Measurements from ENCODE around the gene SPP1.

Gene SPP1

DNA sequence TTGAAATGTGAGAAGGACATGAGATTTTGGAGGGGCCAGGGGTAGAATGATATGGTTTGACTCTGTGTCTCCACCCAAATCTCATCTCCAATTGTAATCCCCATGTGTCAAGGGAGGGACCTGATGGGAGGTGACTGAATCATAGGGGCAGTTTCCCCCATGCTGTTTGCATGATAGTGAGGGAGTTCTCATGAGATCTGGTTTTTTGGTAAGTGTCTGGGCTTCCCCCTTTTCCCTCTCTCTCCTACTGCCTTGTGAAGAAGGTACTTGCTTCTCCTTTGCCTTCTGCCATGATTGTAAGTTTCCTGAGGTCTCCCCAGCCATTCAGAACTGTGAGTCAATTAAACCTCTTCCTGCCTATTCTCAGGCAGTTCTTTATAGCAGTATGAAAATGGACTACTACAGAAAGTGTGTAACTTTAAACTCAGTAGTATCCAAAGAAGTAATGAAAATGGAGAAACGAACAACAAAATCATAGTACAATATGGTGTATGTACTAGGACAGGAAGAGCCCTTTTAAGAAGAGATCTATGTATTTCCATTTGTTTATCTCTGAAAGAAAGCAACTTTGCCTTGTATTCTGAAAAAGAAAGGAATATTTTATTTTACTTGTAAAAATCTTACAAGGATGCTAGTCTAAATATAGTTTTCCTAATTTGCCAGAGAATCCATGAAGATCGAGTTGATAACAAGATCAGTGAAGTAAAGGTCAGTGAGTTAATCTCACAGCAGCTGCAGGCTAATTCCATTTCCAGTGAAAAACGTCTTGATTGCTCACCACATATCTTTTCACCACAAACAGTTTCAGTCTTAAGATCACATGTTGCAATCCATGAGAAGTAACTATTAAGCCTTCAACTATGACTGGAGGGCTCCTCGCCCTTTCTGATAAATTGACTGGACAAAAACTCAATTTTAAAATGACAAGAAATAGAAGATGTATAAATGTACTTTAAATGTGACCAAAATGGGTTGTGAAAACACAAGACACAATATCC, 52.4 kb downstream of the SPP1 start:
- Histone ChIP-seq H3K4me3 (ENCODE audit: low read length) (no peak overlapping the region), H3K4me1 (ENCODE audit: control insufficient read depth, low read length) (no peaks in the 10 kb centered on the region), H3K9me2 (replicated peaks; ENCODE audit: control insufficient read depth, low read length) (no peaks in the 10 kb centered on the region), H3K36me3 (ENCODE audit: control insufficient read depth, low read length) (peaks cover 34% of the 10 kb centered on the region), H3K9me3 (ENCODE audit: control insufficient read depth, insufficient read depth, low read length) (peaks cover 3% of the 10 kb centered on the region; the same call in 1 of the 2 replicates), H3F3A (ENCODE audit: control insufficient read depth, insufficient read depth) (no peaks in the 10 kb centered on the region), H3K27me3 (ENCODE audit: control insufficient read depth, low read length) (no peaks in the 10 kb centered on the region), H3K4me2 (ENCODE audit: low read length) (no peak overlapping the region), H4K20me1 (ENCODE audit: control insufficient read depth, insufficient read depth, low read depth, low read length) (no peaks in the 10 kb centered on the region), H3K79me2 (ENCODE audit: control insufficient read depth, low read length) (no peaks in the 10 kb centered on the region), H3K27ac (ENCODE audit: low read depth, low read length) (no peak overlapping the region)
- no peak for TF ChIP-seq EZH2phosphoT487 (IDR thresholded peaks at IDR 0.05; ENCODE audit: borderline replicate concordance, low read length)
- TF ChIP-seq, protein P1, sequence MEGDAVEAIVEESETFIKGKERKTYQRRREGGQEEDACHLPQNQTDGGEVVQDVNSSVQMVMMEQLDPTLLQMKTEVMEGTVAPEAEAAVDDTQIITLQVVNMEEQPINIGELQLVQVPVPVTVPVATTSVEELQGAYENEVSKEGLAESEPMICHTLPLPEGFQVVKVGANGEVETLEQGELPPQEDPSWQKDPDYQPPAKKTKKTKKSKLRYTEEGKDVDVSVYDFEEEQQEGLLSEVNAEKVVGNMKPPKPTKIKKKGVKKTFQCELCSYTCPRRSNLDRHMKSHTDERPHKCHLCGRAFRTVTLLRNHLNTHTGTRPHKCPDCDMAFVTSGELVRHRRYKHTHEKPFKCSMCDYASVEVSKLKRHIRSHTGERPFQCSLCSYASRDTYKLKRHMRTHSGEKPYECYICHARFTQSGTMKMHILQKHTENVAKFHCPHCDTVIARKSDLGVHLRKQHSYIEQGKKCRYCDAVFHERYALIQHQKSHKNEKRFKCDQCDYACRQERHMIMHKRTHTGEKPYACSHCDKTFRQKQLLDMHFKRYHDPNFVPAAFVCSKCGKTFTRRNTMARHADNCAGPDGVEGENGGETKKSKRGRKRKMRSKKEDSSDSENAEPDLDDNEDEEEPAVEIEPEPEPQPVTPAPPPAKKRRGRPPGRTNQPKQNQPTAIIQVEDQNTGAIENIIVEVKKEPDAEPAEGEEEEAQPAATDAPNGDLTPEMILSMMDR (IDR thresholded peaks at IDR 0.05; ENCODE audit: low read depth, low read length, poor library complexity, severe bottlenecking) = no peak

DNA sequence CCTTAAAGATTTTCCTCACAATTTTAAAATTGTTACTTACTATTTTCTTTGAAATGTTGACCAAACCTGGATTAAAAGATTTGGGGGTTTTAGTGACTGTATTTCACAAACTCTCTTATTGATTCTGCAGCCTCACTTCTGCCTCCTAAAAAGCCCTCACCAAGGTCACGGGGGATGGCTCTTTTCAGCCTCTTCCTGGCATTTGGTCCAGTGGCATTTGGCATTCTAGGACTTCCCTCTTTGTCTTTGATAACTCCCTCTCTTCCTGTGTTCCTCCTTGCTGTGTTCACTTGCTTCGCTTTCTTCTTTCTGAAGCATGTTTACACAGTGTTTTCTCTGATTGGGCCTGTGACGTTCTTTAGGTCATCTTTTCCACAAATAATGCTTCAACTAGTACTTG, 53.4 kb downstream of the SPP1 start:
- Histone ChIP-seq H3K27ac (ENCODE audit: low read depth, low read length) (no peak overlapping the region), H3K4me1 (ENCODE audit: control insufficient read depth, low read length) (no peaks in the 10 kb centered on the region), H3K79me2 (ENCODE audit: control insufficient read depth, low read length) (no peaks in the 10 kb centered on the region; the same call in 1 of the 2 replicates)

DNA sequence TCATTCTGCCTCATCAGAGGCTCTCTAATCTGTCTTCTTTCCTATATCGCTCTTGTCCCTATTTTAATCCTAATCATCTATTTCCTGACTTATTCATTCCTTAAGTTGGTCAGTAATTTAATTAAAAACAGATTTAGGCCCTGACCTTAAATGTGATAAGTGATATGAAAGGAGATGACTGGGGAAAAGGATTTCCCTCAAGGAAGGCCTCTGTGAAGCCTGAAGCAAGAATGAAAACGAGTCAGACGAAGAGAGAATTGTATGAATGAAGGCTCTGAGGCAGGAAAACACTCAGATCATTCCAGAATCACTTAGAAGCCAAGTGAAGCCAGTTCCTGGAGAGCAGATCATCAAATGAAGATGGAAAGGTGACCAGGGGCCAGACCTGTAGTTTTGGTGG, 54.0 kb downstream of the SPP1 start:
- Histone ChIP-seq H3K9me3 (ENCODE audit: control insufficient read depth, insufficient read depth, low read length) (no peaks in the 10 kb centered on the region), H3K4me3 (ENCODE audit: low read length) (no peak overlapping the region), H3K27ac (ENCODE audit: low read depth, low read length) (no peak overlapping the region), H4K20me1 (ENCODE audit: control insufficient read depth, insufficient read depth, low read depth, low read length) (peaks cover 4% of the 10 kb centered on the region; the same call in 1 of the 2 replicates), H3F3A (ENCODE audit: control insufficient read depth, insufficient read depth) (no peaks in the 10 kb centered on the region), H3K4me2 (ENCODE audit: low read length) (no peak overlapping the region), H3K9me2 (replicated peaks; ENCODE audit: control insufficient read depth, low read length) (no peaks in the 10 kb centered on the region), H3K79me2 (ENCODE audit: control insufficient read depth, low read length) (no peaks in the 10 kb centered on the region; the same call in 1 of the 2 replicates), H3K4me1 (ENCODE audit: control insufficient read depth, low read length) (no peaks in the 10 kb centered on the region), H3K27me3 (ENCODE audit: control insufficient read depth, low read length) (no peaks in the 10 kb centered on the region), H3K36me3 (ENCODE audit: control insufficient read depth, low read length) (peaks cover 30% of the 10 kb centered on the region)
- no peak for TF ChIP-seq EZH2phosphoT487 (IDR thresholded peaks at IDR 0.05; ENCODE audit: borderline replicate concordance, low read length)

More for the DNA sequence above, 53.4 kb downstream of the SPP1 start:
- peaks cover 3% of the 10 kb centered on the region; the same call in 1 of the 2 replicates for H4K20me1 ChIP-seq (ENCODE audit: control insufficient read depth, insufficient read depth, low read depth, low read length)
- H3K9me3 ChIP-seq (ENCODE audit: control insufficient read depth, insufficient read depth, low read length) = no peaks in the 10 kb centered on the region
- TF ChIP-seq EZH2phosphoT487 (IDR thresholded peaks at IDR 0.05; ENCODE audit: borderline replicate concordance, low read length) = no peak
- TF ChIP-seq, protein P1 (IDR thresholded peaks at IDR 0.05; ENCODE audit: low read depth, low read length, poor library complexity, severe bottlenecking) = no peak
- peaks cover 32% of the 10 kb centered on the region for H3K36me3 ChIP-seq (ENCODE audit: control insufficient read depth, low read length)
- H3K9me2 ChIP-seq (replicated peaks; ENCODE audit: control insufficient read depth, low read length) = no peaks in the 10 kb centered on the region
- H3K27me3 ChIP-seq (ENCODE audit: control insufficient read depth, low read length) = no peaks in the 10 kb centered on the region
- H3K4me2 ChIP-seq (ENCODE audit: low read length) = no peak overlapping the region
- H3K4me3 ChIP-seq (ENCODE audit: low read length) = no peak overlapping the region
- no peaks in the 10 kb centered on the region for H3F3A ChIP-seq (ENCODE audit: control insufficient read depth, insufficient read depth)
